ENCODE data around the gene GRIK4.
A peak's percentile ranks its signal among the peaks of the same experiment; 100 is the strongest.

DNA sequence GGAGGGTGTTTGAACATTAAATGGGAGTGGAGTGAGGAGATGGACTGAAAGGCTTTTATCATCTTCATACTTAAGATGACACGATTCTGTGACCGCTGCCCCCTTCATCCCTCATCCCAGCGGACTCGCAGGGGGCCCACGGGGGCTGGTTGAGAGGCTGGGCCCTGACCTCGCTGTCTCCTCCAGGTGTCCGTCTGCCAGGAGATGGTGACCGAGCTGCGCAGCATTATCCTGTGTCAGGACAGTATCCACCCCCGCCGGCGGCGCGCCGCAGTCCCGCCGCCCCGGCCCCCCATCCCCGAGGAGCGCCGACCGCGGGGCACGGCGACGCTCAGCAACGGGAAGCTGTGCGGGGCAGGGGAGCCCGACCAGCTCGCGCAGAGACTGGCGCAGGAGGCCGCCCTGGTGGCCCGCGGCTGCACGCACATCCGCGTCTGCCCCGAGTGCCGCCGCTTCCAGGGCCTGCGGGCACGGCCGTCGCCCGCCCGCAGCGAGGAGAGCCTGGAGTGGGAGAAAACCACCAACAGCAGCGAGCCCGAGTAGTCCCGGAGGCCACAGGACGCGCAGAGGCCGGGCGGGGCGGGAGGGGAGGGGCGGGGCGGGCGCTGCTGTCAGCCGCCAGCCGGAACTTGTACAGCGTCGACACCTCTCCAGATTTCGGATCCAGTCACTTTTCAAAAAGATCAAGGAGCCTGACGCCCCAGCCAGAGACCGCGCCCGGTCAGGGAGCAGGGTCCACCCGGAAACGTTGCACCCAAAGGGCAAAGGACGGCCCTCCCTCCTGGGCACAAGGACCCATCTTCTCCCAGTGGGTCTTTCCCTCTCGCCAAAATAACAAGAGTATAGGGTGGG is 474.4 kb downstream of the GRIK4 start:
- TF ChIP-seq, protein P1, sequence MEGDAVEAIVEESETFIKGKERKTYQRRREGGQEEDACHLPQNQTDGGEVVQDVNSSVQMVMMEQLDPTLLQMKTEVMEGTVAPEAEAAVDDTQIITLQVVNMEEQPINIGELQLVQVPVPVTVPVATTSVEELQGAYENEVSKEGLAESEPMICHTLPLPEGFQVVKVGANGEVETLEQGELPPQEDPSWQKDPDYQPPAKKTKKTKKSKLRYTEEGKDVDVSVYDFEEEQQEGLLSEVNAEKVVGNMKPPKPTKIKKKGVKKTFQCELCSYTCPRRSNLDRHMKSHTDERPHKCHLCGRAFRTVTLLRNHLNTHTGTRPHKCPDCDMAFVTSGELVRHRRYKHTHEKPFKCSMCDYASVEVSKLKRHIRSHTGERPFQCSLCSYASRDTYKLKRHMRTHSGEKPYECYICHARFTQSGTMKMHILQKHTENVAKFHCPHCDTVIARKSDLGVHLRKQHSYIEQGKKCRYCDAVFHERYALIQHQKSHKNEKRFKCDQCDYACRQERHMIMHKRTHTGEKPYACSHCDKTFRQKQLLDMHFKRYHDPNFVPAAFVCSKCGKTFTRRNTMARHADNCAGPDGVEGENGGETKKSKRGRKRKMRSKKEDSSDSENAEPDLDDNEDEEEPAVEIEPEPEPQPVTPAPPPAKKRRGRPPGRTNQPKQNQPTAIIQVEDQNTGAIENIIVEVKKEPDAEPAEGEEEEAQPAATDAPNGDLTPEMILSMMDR (IDR thresholded peaks at IDR 0.05): peak in 3 of 6 experiments; percentile 23 to 61 (median 54)
- peak in 1 of 2 donors; percentile 45 for TF ChIP-seq POLR2A (IDR thresholded peaks at IDR 0.05)
